Epithelial cell of esophagus (primary cell): ENCODE data around the gene RANBP6.
"Not testable (repeated sequence)": the region's sequence is repeated elsewhere in the genome, so short reads cannot be mapped to it uniquely, and the experiment has no call there.

Experiments used
- DNase-seq: peaks from one replicate; pipeline ENCODE4 v3.0.0; 2010; ENCODE audit warnings: low read depth
- H3K4me3 ChIP-seq: 2 replicates; pipeline ENCODE4 v1.5.1; 2011; ENCODE audit warnings: mild to moderate bottlenecking, low read length, control low read depth
- CTCF ChIP-seq: IDR thresholded peaks from 2 replicates; pipeline ENCODE4 v1.5.1; 2011; ENCODE audit warnings: low read depth, mild to moderate bottlenecking, low read length, control low read depth, inconsistent platforms; ENCODE audit not compliant: insufficient read depth; ENCODE audit errors: missing control alignments

The RANBP6 gene

GRCh38 chr9:6029604-6030274 lies 14.3 kb upstream of the RANBP6 start:
- H3K4me3 ChIP-seq: no peak overlapping the region
- no peak for TF ChIP-seq CTCF
- no peak for DNase-seq

GRCh38 chr9:6024035-6024554 lies 8.7 kb upstream of the RANBP6 start:
- peak; percentile 68 for TF ChIP-seq CTCF
- no peak overlapping the region for H3K4me3 ChIP-seq
- peak; percentile 31 for DNase-seq

GRCh38 chr9:6016975-6017374 lies 1.6 kb upstream of the RANBP6 start:
- not testable (repeated sequence) for H3K4me3 ChIP-seq, DNase-seq

- DNase-seq: peak; percentile 90
- peak overlapping the region; percentile 92 for H3K4me3 ChIP-seq
- no peak for TF ChIP-seq CTCF
Observed at GRCh38 chr9:6014670-6015270, 654 bp downstream of the RANBP6 start.

- H3K4me3 ChIP-seq: peak overlapping the region; percentile 70
- TF ChIP-seq CTCF: no peak
- peak; percentile 99 for DNase-seq
Observed at GRCh38 chr9:6008169-6008979, 7.0 kb downstream of the RANBP6 start.

GRCh38 chr9:6007770-6008168 lies 7.7 kb downstream of the RANBP6 start:
- TF ChIP-seq CTCF: no peak
- peak overlapping the region; percentile 70 for H3K4me3 ChIP-seq
- DNase-seq: peak; percentile 70

GRCh38 chr9:6007058-6007769 lies 8.2 kb downstream of the RANBP6 start:
- TF ChIP-seq CTCF: no peak
- peak overlapping the region; percentile 70 for H3K4me3 ChIP-seq
- peak; percentile 95 for DNase-seq
